Vagina (tissue), 2 donors: Measurements from ENCODE around the gene ADD1. TPM values are rescaled to one million over a fixed set of nuclear protein-coding genes. Genes with fewer than 3 reads are reported as not detected.

Experiments
- DNase-seq, 2 donors: peaks; one replicate each; pipeline ENCODE4 v3.0.0-alpha.2; 2017; ENCODE audit errors: extremely low spot score in 2 of 2
- H3K27ac ChIP-seq: fragments of 200-600 bp; sonication (generic); one replicate; pipeline ENCODE4 v1.5.1; 2019
- H3K27me3 ChIP-seq: fragments of 200-600 bp; sonication (generic); one replicate; pipeline ENCODE4 v1.5.1; 2019
- H3K36me3 ChIP-seq, 2 donors: fragments of 200-600 bp; sonication (generic); one replicate each; pipeline ENCODE4 v1.5.1; 2017 to 2019
- H3K4me1 ChIP-seq: fragments of 200-600 bp; sonication (generic); one replicate; pipeline ENCODE4 v1.5.1; 2019
- H3K4me3 ChIP-seq, 2 donors: fragments of 200-600 bp; sonication (generic); 1 replicate in 1 of 2; 2 replicates in 1 of 2; pipeline ENCODE4 v1.5.1; 2016 to 2019
- H3K9me3 ChIP-seq: fragments of 200-600 bp; sonication (generic); one replicate; pipeline ENCODE4 v1.5.1; 2019
- POLR2A ChIP-seq, 2 donors: fragments of 450-650 bp; IDR thresholded peaks; one replicate each; pipeline ENCODE4 v1.6.1; 2017; ENCODE audit warnings: antibody characterized with exemption in 2 of 2, mild to moderate bottlenecking in 2 of 2, moderate library complexity in 2 of 2
- POLR2AphosphoS5 ChIP-seq, 2 donors: sonication (generic); formaldehyde crosslinking; IDR thresholded peaks; one replicate each; pipeline ENCODE4 v1.9.0; 2017; ENCODE audit warnings: antibody characterized with exemption in 2 of 2, mild to moderate bottlenecking in 2 of 2, low read depth in 1 of 2; ENCODE audit not compliant: insufficient read depth in 1 of 2
- intact Hi-C: fragments of 100-400 bp; cut with DNase I; formaldehyde crosslinking; loops from one replicate; pipeline ENCODE4 v1.15.1; 2023
- total RNA-seq: library from RNA; depleted of rRNA; stranded (reverse); fragments of >200 nt; gene quantifications from one replicate; pipeline ENCODE4 v1.2.3, GENCODE V29; 2016
- TF ChIP-seq, protein P1 (sequence below), 3 experiments: fragments of 450-650 bp in 2 of 3; fragments of 200-600 bp in 1 of 3; sonication (generic) in 1 of 3; IDR thresholded peaks; one replicate each; pipeline ENCODE4 v1.5.1; 2017 to 2019; ENCODE audit warnings: antibody characterized with exemption in 3 of 3, mild to moderate bottlenecking in 2 of 3, moderate library complexity in 2 of 3

ADD1 gene
- total RNA-seq, 1 donor from 2014 or later, result 228 TPM

DNA sequence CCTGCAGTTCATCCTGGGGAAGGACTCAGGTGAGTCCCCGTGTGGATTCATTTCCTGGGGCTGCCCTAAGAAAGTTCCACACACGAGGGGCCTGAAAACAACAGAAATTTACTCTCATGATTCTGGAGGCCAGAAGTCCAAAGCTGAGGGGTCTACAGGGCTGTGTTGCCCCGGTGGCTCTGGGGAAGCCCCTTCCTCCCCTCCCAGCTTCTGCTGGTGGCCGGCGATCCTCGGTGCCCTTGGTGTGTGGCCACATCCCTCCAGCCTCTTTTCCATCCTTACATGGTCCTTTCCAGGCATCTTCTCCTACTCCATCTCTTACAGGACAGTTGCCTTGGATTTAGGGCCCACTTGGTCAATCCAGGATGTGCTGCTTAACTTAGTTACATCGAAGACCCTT is 35.6 kb upstream of the ADD1 start:
- intact Hi-C loops, result no loop called here
- no peaks in the 10 kb centered on the region for H3K36me3 ChIP-seq
- H3K9me3 ChIP-seq, result no peaks in the 10 kb centered on the region
- H3K4me3 ChIP-seq, result no peak overlapping the region
- TF ChIP-seq, protein P1, sequence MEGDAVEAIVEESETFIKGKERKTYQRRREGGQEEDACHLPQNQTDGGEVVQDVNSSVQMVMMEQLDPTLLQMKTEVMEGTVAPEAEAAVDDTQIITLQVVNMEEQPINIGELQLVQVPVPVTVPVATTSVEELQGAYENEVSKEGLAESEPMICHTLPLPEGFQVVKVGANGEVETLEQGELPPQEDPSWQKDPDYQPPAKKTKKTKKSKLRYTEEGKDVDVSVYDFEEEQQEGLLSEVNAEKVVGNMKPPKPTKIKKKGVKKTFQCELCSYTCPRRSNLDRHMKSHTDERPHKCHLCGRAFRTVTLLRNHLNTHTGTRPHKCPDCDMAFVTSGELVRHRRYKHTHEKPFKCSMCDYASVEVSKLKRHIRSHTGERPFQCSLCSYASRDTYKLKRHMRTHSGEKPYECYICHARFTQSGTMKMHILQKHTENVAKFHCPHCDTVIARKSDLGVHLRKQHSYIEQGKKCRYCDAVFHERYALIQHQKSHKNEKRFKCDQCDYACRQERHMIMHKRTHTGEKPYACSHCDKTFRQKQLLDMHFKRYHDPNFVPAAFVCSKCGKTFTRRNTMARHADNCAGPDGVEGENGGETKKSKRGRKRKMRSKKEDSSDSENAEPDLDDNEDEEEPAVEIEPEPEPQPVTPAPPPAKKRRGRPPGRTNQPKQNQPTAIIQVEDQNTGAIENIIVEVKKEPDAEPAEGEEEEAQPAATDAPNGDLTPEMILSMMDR (IDR thresholded peaks at IDR 0.05), result no peak
- no peak for TF ChIP-seq POLR2A (IDR thresholded peaks at IDR 0.05)
- no peak for TF ChIP-seq POLR2AphosphoS5 (IDR thresholded peaks at IDR 0.05; ENCODE audit: insufficient read depth in 1 of 2, low read depth in 1 of 2)
- no peak for DNase-seq
- peaks cover 92% of the 10 kb centered on the region for H3K4me1 ChIP-seq
- no peak overlapping the region for H3K27ac ChIP-seq
- H3K27me3 ChIP-seq, result no peaks in the 10 kb centered on the region

DNA sequence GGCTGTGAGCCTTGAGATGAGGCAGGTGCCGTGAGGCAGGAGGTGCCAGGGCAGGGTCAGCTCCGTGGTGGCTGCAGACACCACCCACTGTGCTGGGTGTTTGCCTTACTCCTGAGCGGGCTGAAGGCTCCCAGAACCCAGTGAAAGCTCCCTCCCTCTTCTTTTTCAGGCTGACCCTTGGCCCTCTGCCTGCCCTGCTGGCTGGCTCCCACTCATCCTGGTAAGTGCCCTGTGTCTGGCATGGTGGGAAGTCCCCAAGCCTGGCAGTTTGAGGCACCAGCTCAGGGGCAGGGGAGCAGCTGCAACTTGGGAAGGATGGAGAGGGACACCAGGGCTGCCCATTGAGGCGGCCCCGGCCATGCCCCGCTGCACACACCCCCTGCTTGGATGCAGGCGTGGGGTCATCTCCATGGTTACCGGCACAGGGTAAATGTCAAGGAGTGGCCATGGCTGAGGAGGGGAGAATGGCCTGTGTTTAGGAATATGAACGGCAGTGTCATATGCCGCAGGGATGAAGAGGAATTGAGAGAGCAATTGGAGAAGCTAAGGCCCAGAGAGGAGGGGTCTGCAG is 33.9 kb upstream of the ADD1 start:
- H3K4me1 ChIP-seq, result peaks cover 77% of the 10 kb centered on the region
- intact Hi-C loops, result no loop called here
- H3K9me3 ChIP-seq, result no peaks in the 10 kb centered on the region
- no peak for DNase-seq
- H3K36me3 ChIP-seq, result no peaks in the 10 kb centered on the region
- no peak for TF ChIP-seq POLR2AphosphoS5 (IDR thresholded peaks at IDR 0.05; ENCODE audit: insufficient read depth in 1 of 2, low read depth in 1 of 2)
- TF ChIP-seq, protein P1 (IDR thresholded peaks at IDR 0.05), result no peak
- no peak for TF ChIP-seq POLR2A (IDR thresholded peaks at IDR 0.05)
- H3K4me3 ChIP-seq, result no peak overlapping the region
- H3K27me3 ChIP-seq, result no peaks in the 10 kb centered on the region
- H3K27ac ChIP-seq, result no peak overlapping the region

DNA sequence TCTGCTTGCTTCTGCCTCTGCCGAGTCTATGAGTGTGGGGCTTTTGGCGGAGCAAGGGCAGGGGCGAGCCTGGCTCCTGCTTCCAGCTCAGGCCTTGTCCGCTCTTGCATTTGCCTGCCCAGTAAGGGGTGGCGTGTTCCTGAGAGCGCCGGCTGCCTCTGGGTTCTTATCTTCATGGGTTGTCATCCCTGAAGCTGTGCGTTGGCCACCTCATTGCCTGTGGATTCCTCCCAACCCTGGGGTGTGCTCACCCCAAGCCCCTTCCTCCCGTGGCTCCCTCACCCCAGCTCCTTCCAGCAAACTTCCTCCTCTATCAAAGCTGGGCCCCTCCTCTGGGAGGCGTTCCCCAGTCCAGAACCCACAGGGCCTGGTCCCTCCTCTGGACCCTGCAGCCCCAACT is 33.3 kb upstream of the ADD1 start:
- no peak overlapping the region for H3K4me3 ChIP-seq
- H3K36me3 ChIP-seq, result no peaks in the 10 kb centered on the region
- H3K27ac ChIP-seq, result peak overlapping the region; percentile 65
- H3K27me3 ChIP-seq, result no peaks in the 10 kb centered on the region
- H3K9me3 ChIP-seq, result no peaks in the 10 kb centered on the region
- DNase-seq, result no peak
- peaks cover 74% of the 10 kb centered on the region for H3K4me1 ChIP-seq
- intact Hi-C loops, result no loop called here
- TF ChIP-seq POLR2AphosphoS5 (IDR thresholded peaks at IDR 0.05; ENCODE audit: insufficient read depth in 1 of 2, low read depth in 1 of 2) (no peak), POLR2A (IDR thresholded peaks at IDR 0.05) (no peak)
- TF ChIP-seq, protein P1 (IDR thresholded peaks at IDR 0.05), result no peak

DNA sequence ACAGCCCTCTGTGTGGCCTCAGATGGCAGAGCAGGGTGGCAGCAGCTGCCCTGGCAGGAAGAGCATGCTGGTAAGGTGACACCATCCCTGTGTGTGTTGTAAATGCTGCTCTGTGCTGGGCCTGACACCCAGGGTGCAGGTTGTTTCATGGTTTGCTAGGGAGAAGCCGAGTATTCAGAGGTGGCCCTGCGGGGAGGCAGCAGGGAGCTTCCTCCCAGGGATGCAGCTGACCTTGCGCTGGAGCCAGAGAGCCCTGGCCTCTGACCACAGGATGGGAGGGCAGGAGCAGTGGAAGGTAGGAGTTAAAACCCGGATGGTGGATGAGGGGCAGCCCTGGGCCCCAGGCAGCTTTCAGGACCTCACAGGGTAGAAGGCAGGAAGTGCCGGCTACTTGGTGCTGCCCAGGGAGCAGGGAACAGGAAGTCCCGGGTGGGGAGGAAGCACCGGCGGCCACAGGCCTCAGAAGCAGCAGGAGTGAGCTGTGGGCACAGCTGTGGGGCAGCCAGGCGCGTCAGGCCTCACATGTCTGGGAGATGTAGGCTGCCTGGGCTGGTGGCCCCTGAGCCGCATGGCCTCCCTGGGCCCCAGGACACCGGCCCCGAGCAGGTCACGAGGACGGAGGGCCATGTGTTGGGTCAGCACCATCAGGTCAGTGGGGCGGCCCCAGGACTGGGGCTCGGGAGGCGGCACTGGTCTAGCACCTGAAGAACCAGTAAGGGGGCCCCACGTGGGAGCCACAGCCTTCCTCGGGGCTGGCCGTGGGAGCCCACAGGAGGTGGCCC is 31.6 kb upstream of the ADD1 start:
- intact Hi-C loops, result no loop called here
- no peaks in the 10 kb centered on the region for H3K27me3 ChIP-seq
- peak overlapping the region; percentile 41 to 46 for H3K4me3 ChIP-seq
- H3K36me3 ChIP-seq, result no peaks in the 10 kb centered on the region
- TF ChIP-seq, protein P1 (IDR thresholded peaks at IDR 0.05), result no peak
- TF ChIP-seq POLR2AphosphoS5 (IDR thresholded peaks at IDR 0.05; ENCODE audit: insufficient read depth in 1 of 2, low read depth in 1 of 2), result peak in 1 of 2 donors; percentile 68
- TF ChIP-seq POLR2A (IDR thresholded peaks at IDR 0.05), result no peak
- no peaks in the 10 kb centered on the region for H3K9me3 ChIP-seq
- peak overlapping the region; percentile 65 for H3K27ac ChIP-seq
- no peak for DNase-seq
- H3K4me1 ChIP-seq, result peaks cover 59% of the 10 kb centered on the region
